Measurements from ENCODE around the gene TMEM200C.

The TMEM200C gene

GRCh38 chr18:5895299-5895875, at the start of gene TMEM200C:
TMEM200C (minus strand) TSS chr18:5895522; CDS start chr18:5892063, 3,459 bp downstream.
- no peak for FAIRE-seq

GRCh38 chr18:5944448-5944847, 49.1 kb upstream of the TMEM200C start:
- no peak for FAIRE-seq

- no peak for FAIRE-seq
Observed at GRCh38 chr18:5943514-5943913, 48.2 kb upstream of the TMEM200C start.

GRCh38 chr18:5942591-5942990, 47.3 kb upstream of the TMEM200C start:
- no peak for FAIRE-seq

- FAIRE-seq: no peak
Observed at GRCh38 chr18:5941890-5942289, 46.6 kb upstream of the TMEM200C start.

GRCh38 chr18:5939801-5940667, 44.7 kb upstream of the TMEM200C start:
- FAIRE-seq: no peak

GRCh38 chr18:5937795-5938194, 42.5 kb upstream of the TMEM200C start:
- no peak for FAIRE-seq

GRCh38 chr18:5937121-5937520, 41.8 kb upstream of the TMEM200C start:
- no peak for FAIRE-seq

GRCh38 chr18:5930789-5931188, 35.5 kb upstream of the TMEM200C start:
- FAIRE-seq: no peak

- FAIRE-seq: no peak
Observed at GRCh38 chr18:5918205-5918858, 23.0 kb upstream of the TMEM200C start.

GRCh38 chr18:5914951-5915350, 19.6 kb upstream of the TMEM200C start:
- FAIRE-seq: no peak

- no peak for FAIRE-seq
Observed at GRCh38 chr18:5914016-5914415, 18.7 kb upstream of the TMEM200C start.

GRCh38 chr18:5912566-5912965, 17.2 kb upstream of the TMEM200C start:
- no peak for FAIRE-seq

GRCh38 chr18:5909125-5909524, 13.8 kb upstream of the TMEM200C start:
- no peak for FAIRE-seq

- no peak for FAIRE-seq
Observed at GRCh38 chr18:5903386-5903785, 8.1 kb upstream of the TMEM200C start.

GRCh38 chr18:5900262-5900661, 4.9 kb upstream of the TMEM200C start:
- no peak for FAIRE-seq

GRCh38 chr18:5899835-5900234, 4.5 kb upstream of the TMEM200C start:
- no peak for FAIRE-seq

- no peak for FAIRE-seq
Observed at GRCh38 chr18:5895876-5896740, 786 bp upstream of the TMEM200C start.

GRCh38 chr18:5894611-5895298, 567 bp downstream of the TMEM200C start:
- FAIRE-seq: no peak

- no peak for FAIRE-seq
Observed at GRCh38 chr18:5893956-5894610, 1.2 kb downstream of the TMEM200C start.

GRCh38 chr18:5892823-5893431, 2.4 kb downstream of the TMEM200C start:
- FAIRE-seq: no peak
